GM18909 (cell line): Measurements from ENCODE around the gene CIZ1.

Experiments used
- ATAC-seq: cut with Tn5 transposase; IDR thresholded peaks from one replicate; pipeline ENCODE4 v1.9.1; 2021; ENCODE audit warnings: mild to moderate bottlenecking; ENCODE audit not compliant: unreplicated experiment, poor library complexity

CIZ1 gene

DNA sequence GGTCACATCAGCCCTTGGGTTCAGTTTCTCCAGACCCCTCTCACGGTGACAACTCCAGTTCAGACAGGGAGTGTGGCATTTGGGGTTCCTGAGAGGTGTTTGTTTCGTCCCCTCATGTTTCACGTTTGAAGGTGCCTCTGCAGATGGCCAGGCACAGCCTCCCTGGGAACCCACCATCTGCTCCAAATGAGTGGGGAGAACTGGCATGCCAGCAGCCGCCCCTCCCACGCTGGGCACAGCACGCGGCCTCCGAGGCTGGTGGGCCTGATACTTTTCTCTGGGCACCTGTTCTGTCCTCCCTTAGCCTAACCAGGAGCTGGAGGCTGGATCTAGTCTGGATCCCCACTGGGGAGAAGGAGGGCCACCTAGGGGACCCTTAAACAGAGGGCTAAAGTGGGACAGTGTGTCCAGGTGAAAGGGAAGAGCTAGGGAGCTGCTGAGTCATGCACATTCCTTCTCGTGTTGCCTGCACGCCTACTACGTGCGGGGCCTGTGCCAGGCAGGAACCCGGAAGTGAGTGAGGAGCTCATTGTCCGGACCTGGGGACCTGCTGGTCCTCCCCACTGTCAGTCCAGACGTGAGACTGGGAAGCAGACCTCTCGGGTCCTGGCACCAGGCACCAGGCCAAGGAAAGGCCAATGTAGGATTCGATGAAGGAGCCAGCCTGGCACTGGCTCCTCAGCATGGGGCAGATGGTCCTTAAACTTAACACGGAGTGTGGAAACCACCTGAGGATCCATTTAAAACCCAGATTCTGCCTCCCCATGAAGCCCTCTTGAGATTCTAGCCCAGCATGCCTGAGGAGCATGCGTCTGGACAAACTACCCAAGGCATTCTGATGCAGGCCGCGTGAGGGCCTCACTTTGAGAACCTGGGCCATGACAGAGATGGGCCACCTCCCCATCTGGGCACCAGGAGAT lies 23.5 kb upstream of the CIZ1 start:
- ATAC-seq, result no peak

- no peak for ATAC-seq
Observed at GRCh38 chr9:128213746-128214497, 22.6 kb upstream of the CIZ1 start.

DNA sequence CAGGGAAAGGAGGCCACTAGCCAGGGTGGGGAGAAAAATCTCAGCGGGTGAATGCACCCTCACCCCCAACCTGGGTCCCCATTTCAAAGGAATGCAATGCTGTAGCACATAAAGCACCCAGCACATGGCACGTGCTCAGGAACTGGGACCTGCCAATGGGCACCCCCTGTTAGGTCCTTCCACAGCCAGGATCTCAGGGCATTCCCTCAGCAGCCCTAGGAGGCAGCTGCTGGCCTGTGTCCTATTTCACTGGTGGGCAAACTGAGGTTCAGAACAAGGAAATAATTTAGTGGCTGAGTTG lies 20.6 kb upstream of the CIZ1 start:
- ATAC-seq, result no peak

DNA sequence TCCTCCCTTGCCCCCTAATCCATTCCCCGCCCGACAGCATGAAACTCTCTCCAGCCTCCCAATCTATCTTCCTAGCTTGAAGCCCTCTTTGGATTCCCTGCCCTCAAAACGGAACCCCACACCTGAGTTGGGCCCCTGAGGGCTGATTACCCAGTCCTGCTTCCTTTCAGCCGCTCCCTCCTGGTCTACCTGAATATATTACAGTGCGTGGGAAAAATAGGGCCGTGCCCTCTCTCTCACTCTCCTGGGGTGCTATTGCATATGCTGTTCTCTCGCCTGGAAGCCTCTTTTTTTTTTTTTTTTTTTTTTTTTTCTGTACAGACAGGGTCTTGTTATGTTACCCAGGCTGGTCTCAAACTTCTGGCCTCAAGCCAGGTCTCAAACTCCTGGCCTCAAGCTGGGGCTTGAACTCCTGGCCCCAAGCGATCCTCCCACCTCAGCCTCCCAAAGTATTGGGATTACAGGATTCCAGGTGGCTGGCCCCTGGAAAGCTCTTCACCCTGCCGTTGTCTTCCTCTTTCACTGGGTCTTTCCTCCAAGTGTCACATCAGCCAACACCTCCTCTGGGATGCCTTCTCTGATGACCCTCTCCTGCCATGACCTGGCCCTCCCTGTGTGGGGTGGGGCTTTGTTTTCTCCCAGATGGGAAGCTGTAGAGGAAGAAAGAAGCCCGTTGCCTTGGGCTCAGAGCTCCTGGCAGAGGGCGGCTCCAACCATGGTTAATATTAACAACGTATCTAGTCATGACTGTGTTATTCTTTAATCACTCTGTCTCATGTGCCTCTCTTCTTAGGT lies 20.0 kb upstream of the CIZ1 start:
- no peak for ATAC-seq

DNA sequence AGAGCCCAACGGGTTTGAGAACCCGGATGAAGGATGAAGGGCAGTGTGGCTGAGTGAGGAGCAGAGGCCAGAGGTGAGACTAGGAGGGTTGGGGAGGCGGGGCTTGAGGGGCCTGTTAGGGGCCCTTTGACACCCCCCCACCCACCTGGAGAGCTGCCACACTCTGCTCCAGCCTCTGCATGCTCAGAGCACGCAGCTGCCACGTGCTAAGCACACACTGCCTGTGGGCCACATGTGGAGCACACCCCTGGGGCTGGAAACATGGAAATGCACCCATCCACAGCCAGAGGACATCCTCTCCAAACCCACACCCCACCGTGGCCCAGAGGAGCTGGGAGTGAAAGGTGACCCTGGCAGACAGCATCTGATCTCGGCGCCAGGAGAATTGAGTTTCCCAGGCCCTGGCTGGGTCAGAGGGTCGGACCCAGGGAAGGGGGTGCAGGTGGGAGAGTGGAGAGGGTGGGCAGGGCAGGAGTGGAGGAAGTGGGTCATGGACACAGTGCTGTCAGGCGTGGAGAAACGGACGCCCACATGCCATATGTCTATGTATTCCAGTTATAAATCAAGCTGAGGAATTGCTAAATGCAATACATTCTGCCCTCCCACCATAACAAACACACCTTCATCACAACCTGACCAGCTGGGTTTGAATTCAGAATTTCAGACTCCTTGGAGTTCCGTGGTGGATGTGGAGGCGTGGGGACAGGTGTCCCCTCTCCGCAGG lies 17.7 kb upstream of the CIZ1 start:
- no peak for ATAC-seq

DNA sequence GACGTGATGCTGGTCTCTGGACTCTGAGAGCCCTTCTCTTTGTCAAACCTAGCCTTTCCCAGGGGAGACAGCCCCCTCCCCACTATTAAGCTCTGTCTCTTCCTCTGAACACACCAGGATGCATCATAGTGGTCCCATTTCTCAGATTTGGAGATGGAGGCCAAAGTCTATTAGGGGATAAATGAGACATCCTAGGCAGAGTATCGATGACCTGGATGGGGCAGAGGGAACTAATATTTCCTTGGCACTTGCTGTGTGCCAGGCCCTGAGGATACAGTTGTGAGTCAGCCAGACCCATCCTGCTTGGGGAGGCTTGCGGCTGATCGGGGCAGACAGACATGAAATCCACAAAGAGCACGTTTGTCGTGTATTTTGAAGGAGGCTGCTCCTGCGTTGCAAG lies 17.0 kb upstream of the CIZ1 start:
- ATAC-seq, result no peak

- no peak for ATAC-seq
Observed at GRCh38 chr9:128206916-128207910, 15.8 kb upstream of the CIZ1 start.

DNA sequence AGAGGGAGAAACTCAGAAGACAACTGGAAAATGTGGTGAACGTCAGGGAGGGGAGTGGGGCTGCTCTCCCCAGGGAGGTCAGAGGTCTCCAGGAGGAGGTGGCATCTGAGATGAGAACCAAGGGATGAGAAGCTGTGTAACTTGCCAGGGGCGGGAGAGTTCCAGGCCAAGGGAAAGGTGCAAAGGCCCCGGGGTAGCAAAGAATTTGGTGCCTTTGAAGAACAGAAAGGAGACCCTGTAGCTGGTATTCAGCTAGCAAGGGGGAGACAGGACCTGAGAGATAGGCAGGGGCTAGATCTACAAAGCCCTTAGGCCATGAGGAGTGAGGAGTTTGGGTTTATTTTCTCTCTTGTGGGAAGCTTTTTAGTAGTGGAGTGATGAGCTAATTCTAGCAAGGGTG lies 15.1 kb upstream of the CIZ1 start:
- no peak for ATAC-seq

- ATAC-seq, result no peak
Observed at GRCh38 chr9:128205296-128205944, 14.0 kb upstream of the CIZ1 start.

- ATAC-seq, result no peak
Observed at GRCh38 chr9:128204858-128205257, 13.5 kb upstream of the CIZ1 start.

DNA sequence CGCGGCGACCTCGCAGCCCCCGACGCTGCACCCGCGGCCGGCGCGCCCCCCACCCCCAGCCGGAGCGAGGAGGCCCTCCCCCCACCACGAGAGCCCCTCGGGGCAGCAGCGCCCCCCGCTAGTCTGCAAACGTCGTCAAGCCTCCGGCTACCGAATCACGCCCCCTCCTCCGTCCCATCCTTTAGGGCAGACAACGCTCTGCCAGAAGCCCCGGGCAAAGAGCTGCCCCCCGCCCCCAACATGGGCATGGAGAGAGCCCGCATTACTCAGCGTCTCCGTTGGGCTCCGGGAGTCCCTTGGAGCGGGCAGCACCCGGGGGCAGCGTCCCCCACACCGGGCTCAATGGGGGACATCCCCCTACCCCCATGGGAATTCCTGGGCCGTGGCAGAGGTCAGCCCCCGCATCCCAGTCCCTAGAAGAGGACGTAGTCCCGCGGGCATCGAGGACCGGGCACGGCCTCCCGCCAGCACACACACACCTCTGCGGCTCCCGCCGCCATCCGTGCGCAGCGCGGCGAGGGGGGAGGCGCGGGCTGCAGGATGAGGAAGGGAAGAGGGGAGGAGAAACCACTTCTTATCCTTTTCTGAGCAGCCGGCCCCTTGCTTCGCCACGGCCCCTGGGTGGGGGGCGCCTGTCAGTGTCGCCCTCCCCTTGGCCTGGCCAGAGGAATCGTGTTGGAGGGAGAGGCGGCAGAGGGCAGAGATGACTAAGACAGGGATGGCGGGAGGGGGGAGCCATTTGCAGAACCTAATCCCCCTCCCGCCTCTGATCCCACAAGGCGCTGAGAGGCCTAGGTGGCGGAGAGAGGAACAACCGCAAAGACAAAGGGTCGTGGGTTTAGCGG lies 12.6 kb upstream of the CIZ1 start:
- ATAC-seq, result no peak

DNA sequence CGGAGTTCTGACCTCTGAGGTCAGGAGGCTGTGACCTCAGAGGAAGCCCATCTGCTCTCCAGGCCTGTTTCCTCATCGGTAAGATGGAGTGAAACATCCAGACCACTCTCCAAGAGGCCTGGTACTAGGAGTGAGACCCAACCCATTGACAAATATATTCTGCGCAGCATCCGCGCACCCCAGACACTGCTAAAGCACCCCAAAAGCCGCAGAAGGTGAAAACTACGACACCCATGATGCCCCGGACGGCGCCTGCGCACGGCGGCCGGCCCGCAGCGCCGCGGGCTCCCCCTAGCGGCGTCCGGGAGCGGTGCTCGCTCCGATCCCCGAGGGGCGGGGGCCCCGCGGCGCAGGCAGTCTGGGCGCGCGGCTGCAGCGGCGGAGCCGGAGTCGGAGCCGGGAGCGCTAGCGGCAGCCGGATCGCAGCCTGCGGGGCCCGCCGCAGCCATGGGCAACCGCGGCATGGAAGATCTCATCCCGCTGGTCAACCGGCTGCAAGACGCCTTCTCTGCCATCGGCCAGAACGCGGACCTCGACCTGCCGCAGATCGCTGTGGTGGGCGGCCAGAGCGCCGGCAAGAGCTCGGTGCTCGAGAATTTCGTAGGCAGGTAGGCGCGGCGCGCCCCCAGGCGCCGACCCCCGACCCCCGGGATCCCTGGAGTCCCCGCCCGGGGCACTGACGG lies 11.8 kb upstream of the CIZ1 start, which contains the start of gene DNM1:
TSS of gene DNM1 (plus strand) at position 356 of the 683 bp plus-strand sequence. CDS start at position 448, 92 bp downstream.
- peak; percentile 79 for ATAC-seq

DNA sequence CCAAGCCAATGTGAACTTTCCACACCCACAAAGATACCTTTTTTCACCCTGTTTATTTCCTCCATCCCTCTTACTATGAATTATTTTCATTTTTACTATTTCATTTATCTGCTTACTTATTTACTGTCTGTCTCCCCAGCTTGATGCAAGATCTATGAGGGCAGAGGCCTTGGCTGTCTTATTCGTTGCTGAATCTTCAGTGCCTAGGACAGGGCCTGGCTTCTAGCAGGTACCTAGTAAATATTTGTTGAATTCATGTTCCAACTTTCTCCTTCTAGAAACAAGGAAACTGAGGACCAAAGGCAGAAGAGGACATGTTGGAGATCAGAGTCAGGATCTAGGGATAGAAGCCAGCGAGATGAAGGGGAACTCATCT lies 11.3 kb upstream of the CIZ1 start:
- no peak for ATAC-seq

- ATAC-seq, result no peak
Observed at GRCh38 chr9:128201441-128202369, 10.3 kb upstream of the CIZ1 start.

DNA sequence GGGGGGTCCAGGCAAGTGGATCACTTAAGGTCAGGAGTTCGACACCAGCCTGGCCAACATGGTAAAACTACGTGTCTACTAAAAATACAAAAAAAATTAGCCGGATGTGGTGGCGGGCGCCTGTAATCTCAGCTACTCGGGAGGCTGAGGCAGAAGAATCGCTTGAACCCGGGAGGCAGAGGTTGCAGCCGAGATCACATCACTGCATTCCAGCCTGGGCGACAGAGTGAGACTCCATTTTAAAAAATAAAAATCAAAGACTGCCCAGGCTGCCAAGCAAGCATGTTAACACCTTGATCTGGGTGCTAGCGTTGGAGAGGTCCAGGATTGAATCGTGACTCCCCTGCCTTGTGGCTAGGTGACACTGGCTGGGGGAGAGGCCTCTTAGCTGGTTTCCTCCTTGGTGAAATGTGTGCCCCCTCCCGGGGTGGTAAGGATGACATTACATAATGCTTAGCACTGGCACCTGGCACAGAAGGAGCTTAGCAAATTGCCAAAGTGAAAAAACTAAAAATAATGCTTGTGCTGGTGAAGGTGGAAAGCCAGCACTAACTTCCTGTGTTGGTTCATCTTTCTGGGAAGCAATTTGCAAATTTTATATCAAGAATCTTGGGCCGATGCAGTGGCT lies 2.2 kb upstream of the CIZ1 start:
- no peak for ATAC-seq
